HG02759 (cell line): ENCODE data around the gene CTIF.

Source experiments
- ATAC-seq: cut with Tn5 transposase; IDR thresholded peaks from one replicate; pipeline ENCODE4 v1.9.1; 2021; ENCODE audit warnings: mild to moderate bottlenecking, moderate library complexity; ENCODE audit not compliant: unreplicated experiment

CTIF gene

GRCh38 chr18:48766026-48766425 is 227.2 kb downstream of the CTIF start:
- no peak for ATAC-seq

GRCh38 chr18:48766487-48766886 is 227.7 kb downstream of the CTIF start:
- ATAC-seq = no peak

GRCh38 chr18:48767090-48767690 is 228.4 kb downstream of the CTIF start:
- ATAC-seq = no peak

- ATAC-seq = no peak
Observed at GRCh38 chr18:48769006-48769636, 230.3 kb downstream of the CTIF start.

GRCh38 chr18:48770243-48770642 is 231.4 kb downstream of the CTIF start:
- ATAC-seq = no peak

- ATAC-seq = no peak
Observed at GRCh38 chr18:48771641-48772375, 233.0 kb downstream of the CTIF start.

- ATAC-seq = no peak
Observed at GRCh38 chr18:48772457-48772856, 233.6 kb downstream of the CTIF start.

GRCh38 chr18:48773821-48774220 is 235.0 kb downstream of the CTIF start:
- no peak for ATAC-seq

- ATAC-seq = no peak
Observed at GRCh38 chr18:48774941-48775340, 236.1 kb downstream of the CTIF start.

GRCh38 chr18:48775372-48776155 is 236.7 kb downstream of the CTIF start:
- ATAC-seq = no peak

GRCh38 chr18:48776156-48776555 is 237.3 kb downstream of the CTIF start:
- ATAC-seq = no peak

- no peak for ATAC-seq
Observed at GRCh38 chr18:48776641-48777025, 237.8 kb downstream of the CTIF start.

- peak; percentile 73 for ATAC-seq
Observed at GRCh38 chr18:48777026-48777743, 238.4 kb downstream of the CTIF start.

- no peak for ATAC-seq
Observed at GRCh38 chr18:48777744-48778116, 238.9 kb downstream of the CTIF start.

- no peak for ATAC-seq
Observed at GRCh38 chr18:48778344-48779011, 239.6 kb downstream of the CTIF start.

- no peak for ATAC-seq
Observed at GRCh38 chr18:48779462-48779861, 240.6 kb downstream of the CTIF start.

GRCh38 chr18:48780201-48780912 is 241.5 kb downstream of the CTIF start:
- no peak for ATAC-seq

- no peak for ATAC-seq
Observed at GRCh38 chr18:48780913-48781162, 242.0 kb downstream of the CTIF start.

- ATAC-seq = no peak
Observed at GRCh38 chr18:48781163-48781987, 242.5 kb downstream of the CTIF start.
